RWPE2 (cell line): ENCODE data around the gene HOMER3.

Experiments used
- ATAC-seq: fragments of 200-7000 bp; cut with Tn5 transposase; 3 replicates; pipeline ENCODE4 v1.9.1; 2021; ENCODE audit warnings: low read depth
- DNase-seq: peaks from one replicate; pipeline ENCODE4 v3.0.0-alpha.2; 2020; ENCODE audit warnings: low spot score
- H3K27ac ChIP-seq: fragments of 450-650 bp; 2 replicates; pipeline ENCODE4 v1.5.1; 2017; ENCODE audit warnings: mild to moderate bottlenecking; ENCODE audit not compliant: poor library complexity, severe bottlenecking
- H3K27me3 ChIP-seq: fragments of 250-450 bp; sonication (Bioruptor Pico); 2 replicates; pipeline ENCODE4 v1.5.1; 2021; ENCODE audit warnings: mild to moderate bottlenecking, moderate library complexity; ENCODE audit not compliant: insufficient read depth, poor library complexity, severe bottlenecking
- H3K36me3 ChIP-seq: fragments of 250-450 bp; sonication (Bioruptor Pico); 2 replicates; pipeline ENCODE4 v1.5.1; 2020; ENCODE audit warnings: low read depth, mild to moderate bottlenecking, moderate library complexity
- H3K4me1 ChIP-seq: fragments of 250-450 bp; sonication (Bioruptor Pico); 2 replicates; pipeline ENCODE4 v1.5.1; 2021; ENCODE audit warnings: mild to moderate bottlenecking, moderate library complexity; ENCODE audit not compliant: insufficient read depth, poor library complexity, severe bottlenecking
- H3K4me3 ChIP-seq: fragments of 250-450 bp; sonication (Bioruptor Pico); 2 replicates; pipeline ENCODE4 v1.5.1; 2021; ENCODE audit warnings: mild to moderate bottlenecking, moderate library complexity; ENCODE audit not compliant: severe bottlenecking
- H3K9me3 ChIP-seq: fragments of 250-450 bp; sonication (Bioruptor Pico); 2 replicates; pipeline ENCODE4 v1.5.1; 2021; ENCODE audit warnings: mild to moderate bottlenecking, moderate library complexity; ENCODE audit not compliant: severe bottlenecking
- TF ChIP-seq, protein P1 (sequence below): fragments of 450-650 bp; IDR thresholded peaks from one replicate; pipeline ENCODE4 v1.5.1; 2017; ENCODE audit warnings: mild to moderate bottlenecking, moderate library complexity; ENCODE audit not compliant: poor library complexity, severe bottlenecking

HOMER3 gene

GRCh38 chr19:18940769-18941627, at the start of gene HOMER3:
Gene HOMER3, minus strand, starts transcription at chr19:18941217. Its CDS starts 2,235 bp downstream, at chr19:18938982.
- H3K9me3 ChIP-seq: no peaks in the 10 kb centered on the region
- peak within 1 kb of the TSS; percentile 96 for H3K4me3 ChIP-seq
- no peaks in the 10 kb centered on the region for H3K4me1 ChIP-seq
- no peaks in the 10 kb centered on the region for H3K27me3 ChIP-seq
- ATAC-seq (peak; percentile 66), DNase-seq (no peak)
- peak within 1 kb of the TSS; percentile 88 for H3K27ac ChIP-seq
- TF ChIP-seq, protein P1, sequence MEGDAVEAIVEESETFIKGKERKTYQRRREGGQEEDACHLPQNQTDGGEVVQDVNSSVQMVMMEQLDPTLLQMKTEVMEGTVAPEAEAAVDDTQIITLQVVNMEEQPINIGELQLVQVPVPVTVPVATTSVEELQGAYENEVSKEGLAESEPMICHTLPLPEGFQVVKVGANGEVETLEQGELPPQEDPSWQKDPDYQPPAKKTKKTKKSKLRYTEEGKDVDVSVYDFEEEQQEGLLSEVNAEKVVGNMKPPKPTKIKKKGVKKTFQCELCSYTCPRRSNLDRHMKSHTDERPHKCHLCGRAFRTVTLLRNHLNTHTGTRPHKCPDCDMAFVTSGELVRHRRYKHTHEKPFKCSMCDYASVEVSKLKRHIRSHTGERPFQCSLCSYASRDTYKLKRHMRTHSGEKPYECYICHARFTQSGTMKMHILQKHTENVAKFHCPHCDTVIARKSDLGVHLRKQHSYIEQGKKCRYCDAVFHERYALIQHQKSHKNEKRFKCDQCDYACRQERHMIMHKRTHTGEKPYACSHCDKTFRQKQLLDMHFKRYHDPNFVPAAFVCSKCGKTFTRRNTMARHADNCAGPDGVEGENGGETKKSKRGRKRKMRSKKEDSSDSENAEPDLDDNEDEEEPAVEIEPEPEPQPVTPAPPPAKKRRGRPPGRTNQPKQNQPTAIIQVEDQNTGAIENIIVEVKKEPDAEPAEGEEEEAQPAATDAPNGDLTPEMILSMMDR: peak; percentile 92
- H3K36me3 ChIP-seq: peaks cover 34% of the 10 kb centered on the region

DNA sequence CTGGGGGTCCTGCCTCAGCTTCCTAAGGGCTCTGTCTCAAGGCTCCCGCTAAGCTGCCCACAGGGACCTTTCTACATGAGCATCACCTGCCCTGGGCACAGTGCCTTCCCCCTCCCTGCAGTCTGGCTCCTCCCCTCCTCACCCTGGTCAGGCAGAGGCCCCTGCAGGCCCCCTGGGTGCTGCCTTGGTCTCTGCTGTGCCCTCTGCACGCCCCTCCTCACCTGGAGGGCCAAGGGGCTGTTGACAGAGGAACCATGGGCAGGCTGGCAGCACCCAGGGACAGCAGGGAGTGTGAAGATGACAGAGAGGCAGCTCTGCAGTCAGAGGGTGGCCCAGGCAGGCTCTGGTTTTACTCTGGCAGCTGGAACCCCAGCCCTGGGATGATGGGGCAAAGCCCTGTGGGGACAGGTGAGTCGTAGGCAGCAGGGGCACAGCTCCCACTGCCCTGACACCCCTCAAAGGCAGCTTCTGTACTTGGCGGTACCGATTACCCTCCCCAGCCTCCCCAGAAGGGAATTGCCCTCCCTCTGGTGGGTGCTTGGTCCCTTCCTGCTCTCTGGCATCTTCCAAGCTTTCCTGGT, 49.2 kb upstream of the HOMER3 start:
- Histone ChIP-seq H3K27ac (no peak overlapping the region), H3K4me1 (no peaks in the 10 kb centered on the region), H3K27me3 (no peaks in the 10 kb centered on the region), H3K36me3 (peaks cover 29% of the 10 kb centered on the region), H3K9me3 (no peaks in the 10 kb centered on the region), H3K4me3 (no peak overlapping the region)
- DNase-seq (no peak), ATAC-seq (peak; percentile 14; the same call in 2 of the 3 replicates)
- TF ChIP-seq, protein P1: no peak

- TF ChIP-seq, protein P1: no peak
- DNase-seq (no peak), ATAC-seq (no peak)
- Histone ChIP-seq H3K4me1 (no peaks in the 10 kb centered on the region), H3K4me3 (no peak overlapping the region), H3K27ac (no peak overlapping the region), H3K36me3 (peaks cover 22% of the 10 kb centered on the region), H3K27me3 (no peaks in the 10 kb centered on the region), H3K9me3 (no peaks in the 10 kb centered on the region)
Measured at GRCh38 chr19:18989316-18989715, 48.3 kb upstream of the HOMER3 start.

- H3K36me3 ChIP-seq: peaks cover 6% of the 10 kb centered on the region; the same call in 1 of the 2 replicates
- H3K4me1 ChIP-seq: no peaks in the 10 kb centered on the region
- H3K4me3 ChIP-seq: no peak overlapping the region
- H3K27ac ChIP-seq: no peak overlapping the region
- TF ChIP-seq, protein P1: no peak
- ATAC-seq (no peak), DNase-seq (no peak)
- no peaks in the 10 kb centered on the region for H3K9me3 ChIP-seq
- no peaks in the 10 kb centered on the region for H3K27me3 ChIP-seq
Measured at GRCh38 chr19:18987456-18987855, 46.4 kb upstream of the HOMER3 start.

DNA sequence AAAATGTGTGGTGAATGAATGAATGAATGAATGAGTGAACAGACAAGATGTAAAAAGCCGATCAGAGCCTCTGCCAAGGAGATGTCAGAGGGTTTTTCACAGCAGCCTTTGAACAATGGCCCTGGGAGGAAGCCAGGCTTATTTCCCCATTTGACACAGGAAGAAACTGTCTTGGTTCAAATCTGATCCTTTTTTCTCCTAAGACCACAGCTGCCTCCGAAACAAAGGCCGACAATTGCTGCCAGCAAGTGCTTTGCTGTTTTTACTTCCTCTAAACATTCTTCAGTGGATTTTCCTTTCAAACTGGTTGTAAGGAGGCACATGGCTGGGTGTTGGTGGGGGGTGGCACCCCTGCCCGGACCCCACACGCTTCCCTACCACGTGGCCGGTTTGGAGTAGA, 44.2 kb upstream of the HOMER3 start:
- ATAC-seq (no peak), DNase-seq (no peak)
- TF ChIP-seq, protein P1: no peak
- no peaks in the 10 kb centered on the region for H3K9me3 ChIP-seq
- no peak overlapping the region for H3K4me3 ChIP-seq
- no peaks in the 10 kb centered on the region for H3K36me3 ChIP-seq
- no peaks in the 10 kb centered on the region for H3K4me1 ChIP-seq
- no peak overlapping the region for H3K27ac ChIP-seq
- no peaks in the 10 kb centered on the region for H3K27me3 ChIP-seq
